Psoas muscle (tissue), 8 donors: ENCODE results near the gene PACS1. TPM values are rescaled to one million over a fixed set of nuclear protein-coding genes. Genes with fewer than 3 reads are reported as not detected.
A peak's percentile ranks its signal among the peaks of the same experiment; 100 is the strongest.

Experiments used
- ATAC-seq, 4 donors: fragments of 200-7000 bp; cut with Tn5 transposase; one replicate each; pipeline ENCODE4 v1.9.1; 2020; ENCODE audit warnings: moderate library complexity in 3 of 4, mild to moderate bottlenecking in 2 of 4
- DNase-seq, 2 donors: peaks; one replicate each; pipeline ENCODE4 v3.0.0-alpha.2; 2020
- H3K27ac ChIP-seq: fragments of 200-600 bp; one replicate; pipeline ENCODE4 v1.8.0; 2022
- H3K27me3 ChIP-seq, 3 donors: fragments of 200-600 bp in 1 of 3; one replicate each; pipeline versions ENCODE4 v1.6.1 to v1.8.0; 2013 to 2022; ENCODE audit warnings: low read length in 2 of 3, mild to moderate bottlenecking in 2 of 3, moderate library complexity in 1 of 3; ENCODE audit not compliant: insufficient read depth in 3 of 3
- H3K36me3 ChIP-seq, 2 donors: fragments of 200-600 bp in 1 of 2; one replicate each; pipeline versions ENCODE4 v1.6.1 to v1.8.0; 2013 to 2022; ENCODE audit warnings: low read depth in 1 of 2, mild to moderate bottlenecking in 1 of 2, moderate library complexity in 1 of 2; ENCODE audit not compliant: insufficient read depth in 1 of 2
- H3K4me1 ChIP-seq: fragments of 200-600 bp; one replicate; pipeline ENCODE4 v1.8.0; 2022
- H3K4me3 ChIP-seq: fragments of 200-600 bp; one replicate; pipeline ENCODE4 v1.8.0; 2022; ENCODE audit warnings: mild to moderate bottlenecking
- H3K9me3 ChIP-seq: fragments of 200-600 bp; one replicate; pipeline ENCODE4 v1.8.0; 2022
- CTCF ChIP-seq: fragments of 200-600 bp; IDR thresholded peaks from one replicate; pipeline ENCODE4 v1.8.0; 2022; ENCODE audit warnings: antibody characterized with exemption
- WGBS, 3 donors: extraction: QIAGEN DNeasy Blood & Tissue Kit; methylation state at CpG; one replicate each; pipeline versions ENCODE4 v1.1.6 to v1.1.7; 2013; 5-methylcytosine and 5-hydroxymethylcytosine counted together
- intact Hi-C, 2 donors: fragments of 100-400 bp; cut with DNase I; formaldehyde crosslinking; loops; one replicate each; pipeline versions ENCODE4 v1.11.0 to v1.14.2; 2022
- polyA plus RNA-seq, 3 donors: library from polyadenylated mRNA; stranded (reverse); fragments of 200-250 nt; gene quantifications; one replicate each; pipeline ENCODE4 v1.2.3, GENCODE V29; 2013
- total RNA-seq, 4 donors: library from RNA; stranded (reverse); fragmentation: NEBNext Ultra II Directional in 2 of 4; extraction: Animal tissue kit (Norgen Biotek cat#: 25700) in 2 of 4; gene quantifications; one replicate each; pipeline versions ENCODE4 v1.2.1 to v1.2.4, GENCODE V29; 2021 to 2023
- donor health status: healthy with polysubstance abuse.
- donor health status: DM: no; HTN: no; CAD: no; lungs with moderate emphysema.
- donor health status: Bipolar disorder and iron deficiency.
- donor health status: healthy.
- donor health status: DM: yes; HTN: yes; CAD: no.
- donor health status: DM: no; HTN: no; CAD: no.
- donor health status: DM: no; HTN: no; CAD: no.
- donor health status: DM: yes; HTN: yes; CAD: no.

The PACS1 gene
- total and polyA plus RNA-seq, 7 donors = 7.4 to 27.8 (median 16.3) TPM

DNA sequence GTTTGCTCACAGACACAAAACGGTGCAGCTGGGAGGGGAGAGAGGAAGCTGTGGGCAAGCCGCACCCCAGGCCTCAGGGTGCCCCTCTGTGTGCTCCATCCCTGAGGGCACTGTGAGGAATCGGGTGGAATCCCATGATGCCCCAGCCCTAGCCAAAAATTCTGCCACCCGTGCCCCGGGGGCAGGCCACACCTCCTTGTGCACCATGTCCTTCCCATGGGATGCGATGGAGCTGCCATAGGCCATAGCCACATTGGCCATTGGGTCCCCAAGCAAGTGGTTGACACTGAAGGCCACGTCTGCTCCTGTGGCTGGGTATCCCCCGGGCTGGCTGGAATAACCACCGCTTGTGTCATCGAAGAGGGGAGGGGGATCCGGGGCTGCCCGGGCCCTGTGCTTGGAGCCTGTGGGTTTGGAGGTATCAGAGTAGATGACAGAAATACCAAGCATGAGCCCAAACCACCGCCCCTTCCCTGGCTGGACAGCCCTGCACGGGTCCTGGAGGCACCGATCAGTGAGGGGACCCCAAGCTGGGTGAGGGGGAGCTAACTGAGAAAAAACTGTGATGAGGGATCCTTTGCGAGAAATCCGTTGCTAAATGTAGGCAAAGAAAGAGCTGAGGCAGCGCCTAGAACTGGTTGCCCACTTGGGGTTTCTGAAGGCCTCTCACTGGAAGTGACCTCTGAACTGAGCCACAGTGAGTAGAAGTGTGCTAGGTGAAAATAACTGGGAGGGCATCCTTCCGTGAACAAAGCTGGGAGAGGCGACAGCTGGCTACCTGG, 218.0 kb downstream of the PACS1 start:
- DNase-seq (no peak), ATAC-seq (peak in 3 of 4 donors; percentile 0 to 1 (median 1))
- 27 to 30% (median 30%) methylated on average over 20 of the region's 20 CpGs for WGBS, 3 donors
- TF ChIP-seq CTCF = no peak
- Histone ChIP-seq H3K9me3 (no peaks in the 10 kb centered on the region), H3K27me3 (peaks cover 0 to 14% (median 8%) of the 10 kb centered on the region in 3 donors), H3K36me3 (peaks cover 6 to 31% of the 10 kb centered on the region in 2 donors), H3K27ac (peak overlapping the region; percentile 95), H3K4me1 (peaks cover 16% of the 10 kb centered on the region), H3K4me3 (peak overlapping the region; percentile 96)
- intact Hi-C loops = no loop called here

DNA sequence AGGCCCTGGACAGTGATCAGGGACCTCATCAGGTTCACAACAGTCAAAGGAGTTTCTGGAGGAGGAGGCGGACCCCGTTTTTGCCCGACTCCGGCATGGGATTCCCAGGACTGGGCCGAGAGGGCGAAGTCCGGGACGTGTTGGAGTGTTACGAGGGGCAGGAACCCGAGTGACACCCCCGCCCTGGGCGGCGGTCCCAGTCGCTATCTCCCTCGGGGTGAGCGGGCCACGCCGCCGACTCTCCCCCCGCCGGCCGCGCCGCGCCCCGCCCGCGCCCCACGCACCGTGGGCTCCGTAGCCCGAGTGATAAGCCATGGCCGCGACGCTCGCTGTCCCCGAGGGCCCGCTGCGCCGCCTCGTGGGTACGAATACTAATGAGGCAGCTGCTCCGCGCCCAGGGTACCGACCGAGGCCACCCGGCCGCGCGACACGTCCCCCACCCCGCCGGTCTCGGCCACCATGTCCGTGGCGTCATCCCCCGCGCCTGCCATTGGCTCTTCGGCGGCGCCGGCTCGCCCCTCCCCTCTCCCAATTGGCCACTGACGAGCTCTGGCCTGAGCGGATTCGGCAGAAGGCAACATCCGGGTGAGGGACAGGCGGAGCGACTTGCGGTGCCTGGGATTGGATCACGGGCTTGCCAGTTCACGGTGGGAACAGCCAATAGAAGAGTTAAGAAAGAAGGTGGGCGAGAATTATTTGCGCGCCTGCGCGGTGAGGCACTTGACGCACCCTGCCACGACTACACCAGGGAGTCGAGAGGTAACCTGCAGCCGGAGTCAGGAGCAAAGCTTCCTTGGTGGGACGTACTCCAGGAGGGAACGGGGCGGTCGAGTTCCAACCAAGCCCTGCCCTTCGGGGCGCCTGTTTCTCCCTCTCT, 218.8 kb downstream of the PACS1 start, which contains the start of gene YIF1A:
Gene YIF1A (minus strand): TSS at position 473 of the 877 bp plus-strand sequence. CDS start 158 bp downstream, at position 315.
- H3K9me3 ChIP-seq = no peaks in the 10 kb centered on the region
- intact Hi-C loops = no loop called here
- peaks cover 6 to 31% of the 10 kb centered on the region in 2 donors for H3K36me3 ChIP-seq
- peaks cover 16% of the 10 kb centered on the region for H3K4me1 ChIP-seq
- DNase-seq (peak; percentile 99 to 100), ATAC-seq (peak; percentile 95 to 97 (median 97))
- H3K4me3 ChIP-seq = peak within 1 kb of the TSS; percentile 96
- H3K27ac ChIP-seq = peak within 1 kb of the TSS; percentile 95
- peaks cover 0 to 22% (median 10%) of the 10 kb centered on the region in 3 donors for H3K27me3 ChIP-seq
- no peak for TF ChIP-seq CTCF
- 0 to 1% (median 0%) methylated on average over 56 to 87 of the region's 87 CpGs for WGBS, 3 donors

- intact Hi-C loops = no loop called here
- H3K36me3 ChIP-seq = peaks cover 0 to 23% of the 10 kb centered on the region in 2 donors
- TF ChIP-seq CTCF = no peak
- WGBS, 3 donors = 9 to 11% (median 10%) methylated on average over 32 to 36 of the region's 36 CpGs
- ATAC-seq = peak; percentile 26 to 50 (median 46)
- H3K9me3 ChIP-seq = no peaks in the 10 kb centered on the region
- H3K27ac ChIP-seq = peak overlapping the region; percentile 95
- H3K4me1 ChIP-seq = peaks cover 16% of the 10 kb centered on the region
- H3K27me3 ChIP-seq = peaks cover 0 to 30% (median 11%) of the 10 kb centered on the region in 3 donors
- peak overlapping the region; percentile 96 for H3K4me3 ChIP-seq
- peak in 1 of 2 donors; percentile 72 for DNase-seq
Measured at GRCh38 chr11:66289548-66290329, 219.7 kb downstream of the PACS1 start.

DNA sequence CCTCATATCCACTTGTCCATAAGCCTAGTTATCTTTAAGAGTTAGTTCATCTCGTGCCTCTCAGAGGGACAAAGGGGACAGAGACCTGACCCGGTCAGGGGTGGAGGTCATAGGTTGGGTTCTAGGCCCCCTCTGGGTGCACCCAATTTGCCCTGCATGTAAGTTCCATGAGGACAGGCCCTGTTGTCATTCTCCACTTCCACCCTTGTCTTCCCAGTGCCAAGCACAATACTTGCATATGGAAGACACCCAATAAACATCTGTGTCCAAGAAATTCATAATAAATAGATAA, 220.2 kb downstream of the PACS1 start:
- no peak for DNase-seq
- no peak for ATAC-seq
- no peak for TF ChIP-seq CTCF
- WGBS, 3 donors = 76 to 78% (median 77%) methylated on average over 2 of the region's 2 CpGs
- Histone ChIP-seq H3K9me3 (no peaks in the 10 kb centered on the region), H3K27ac (no peak overlapping the region), H3K4me3 (no peak overlapping the region), H3K27me3 (peaks cover 0 to 36% (median 14%) of the 10 kb centered on the region in 3 donors), H3K4me1 (peaks cover 16% of the 10 kb centered on the region), H3K36me3 (peaks cover 0 to 18% of the 10 kb centered on the region in 2 donors)
- intact Hi-C loops = no loop called here
